Measurements from ENCODE around the gene KCNH8.
"Not testable (repeated sequence)": the region's sequence is repeated elsewhere in the genome, so short reads cannot be mapped to it uniquely, and the experiment has no call there.

KCNH8 gene

DNA sequence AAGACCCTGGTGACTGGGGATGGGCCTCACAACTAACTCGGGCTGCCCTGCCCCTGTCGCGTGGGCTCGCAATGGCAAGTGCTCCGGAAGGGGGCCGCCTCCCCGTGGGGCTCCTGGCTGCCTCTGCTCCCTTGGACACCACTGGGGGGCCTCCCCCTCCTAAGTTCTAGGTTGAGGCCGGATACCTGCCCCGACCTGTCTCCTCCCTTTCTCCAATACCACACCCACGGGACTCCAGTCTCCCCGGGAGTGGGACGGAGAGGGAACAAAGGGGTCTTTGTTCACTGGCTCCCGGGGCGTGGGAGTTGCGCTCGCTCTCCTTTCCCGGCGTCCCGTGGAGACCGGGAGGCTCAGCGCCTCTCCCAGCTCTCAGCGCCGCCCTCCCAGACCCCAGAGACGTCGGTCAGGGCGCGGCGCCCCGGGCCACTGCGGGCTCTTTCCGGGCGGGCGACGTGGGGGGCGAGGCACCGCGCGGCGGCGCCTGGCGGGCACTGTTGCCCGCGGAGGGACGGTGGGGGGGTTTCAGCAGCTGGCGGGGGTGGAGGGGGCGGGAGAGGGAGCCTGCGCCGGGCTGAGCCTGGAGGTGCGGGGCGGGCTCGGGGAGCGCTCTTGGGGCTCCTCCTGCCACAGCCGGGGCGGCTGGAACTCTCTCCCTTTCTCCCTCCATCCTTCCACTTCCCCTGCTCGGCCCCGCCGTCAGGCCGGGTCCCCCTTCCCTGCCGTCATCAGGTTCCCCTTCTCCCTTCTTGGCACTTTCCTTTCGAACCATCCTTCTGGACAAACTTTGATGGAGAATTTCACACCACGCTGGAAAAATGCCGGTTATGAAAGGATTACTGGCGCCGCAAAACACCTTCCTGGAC, at the start of gene KCNH8:
KCNH8 (plus strand) TSS at position 606 of the 863 bp plus-strand sequence; CDS start at position 816, 210 bp downstream.
- DNase-seq (ENCODE audit: low spot score): peak; percentile 74

DNA sequence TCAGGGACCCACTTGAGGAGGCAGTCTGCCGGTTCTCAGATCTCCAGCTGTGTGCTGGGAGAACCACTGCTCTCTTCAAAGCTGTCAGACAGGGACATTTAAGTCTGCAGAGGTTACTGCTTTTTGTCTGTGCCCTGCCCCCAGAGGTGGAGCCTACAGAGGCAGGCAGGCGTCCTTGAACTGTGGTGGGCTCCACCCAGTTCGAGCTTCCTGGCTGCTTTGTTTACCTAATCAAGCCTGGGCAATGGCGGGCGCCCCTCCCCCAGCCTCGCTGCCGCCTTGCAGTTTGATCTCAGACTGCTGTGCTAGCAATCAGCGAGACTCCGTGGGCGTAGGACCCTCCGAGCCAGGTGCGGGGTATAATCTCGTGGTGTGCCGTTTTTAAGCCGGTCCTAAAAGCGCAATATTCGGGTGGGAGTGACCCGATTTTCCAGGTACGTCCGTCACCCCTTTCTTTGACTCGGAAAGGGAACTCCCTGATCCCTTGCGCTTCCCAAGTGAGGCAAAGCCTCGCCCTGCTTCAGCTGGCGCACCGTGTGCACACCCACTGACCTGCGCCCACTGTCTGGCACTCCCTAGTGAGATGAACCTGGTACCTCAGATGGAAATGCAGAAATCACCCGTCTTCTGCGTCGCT, 45.5 kb upstream of the KCNH8 start:
- DNase-seq (ENCODE audit: low spot score): not testable (repeated sequence)

DNA sequence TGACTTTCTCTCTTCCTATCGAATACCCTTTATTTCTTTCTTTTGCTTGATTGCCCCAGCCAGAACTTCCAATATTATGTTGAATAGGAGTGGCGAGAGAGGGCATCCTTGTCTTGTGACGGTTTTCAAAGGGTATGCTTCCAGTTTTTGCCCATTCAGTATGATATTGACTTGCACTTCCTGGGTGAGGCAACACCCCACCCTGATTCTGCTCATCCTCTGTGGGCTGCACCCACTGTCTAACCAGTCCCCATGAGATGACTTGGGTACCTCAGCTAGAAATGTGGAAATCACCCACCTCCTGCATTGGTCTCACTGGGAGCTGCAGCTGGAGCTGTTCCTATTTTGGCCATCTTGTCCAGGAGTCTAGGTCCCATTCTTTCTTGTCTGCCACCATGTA, 44.8 kb upstream of the KCNH8 start:
- DNase-seq (ENCODE audit: low spot score): no peak

DNA sequence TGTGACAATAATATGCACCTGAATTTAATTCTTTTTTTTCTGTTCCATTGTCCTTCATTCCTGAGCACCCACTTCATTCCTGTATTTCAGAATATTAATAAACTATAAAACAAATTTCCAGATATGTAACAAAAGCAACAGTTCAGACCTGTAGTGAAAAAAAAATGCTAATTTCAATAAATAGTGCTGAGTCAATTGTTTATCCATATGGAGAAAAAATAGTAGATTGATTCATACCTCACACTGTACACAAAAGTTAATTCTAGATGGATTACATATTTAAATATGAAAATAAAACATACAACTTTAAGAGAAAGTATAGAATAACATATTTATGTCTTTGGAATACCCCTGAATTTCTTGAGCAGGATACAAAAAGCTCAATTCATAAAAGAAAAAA, 43.9 kb upstream of the KCNH8 start:
- no peak for DNase-seq (ENCODE audit: low spot score)

DNA sequence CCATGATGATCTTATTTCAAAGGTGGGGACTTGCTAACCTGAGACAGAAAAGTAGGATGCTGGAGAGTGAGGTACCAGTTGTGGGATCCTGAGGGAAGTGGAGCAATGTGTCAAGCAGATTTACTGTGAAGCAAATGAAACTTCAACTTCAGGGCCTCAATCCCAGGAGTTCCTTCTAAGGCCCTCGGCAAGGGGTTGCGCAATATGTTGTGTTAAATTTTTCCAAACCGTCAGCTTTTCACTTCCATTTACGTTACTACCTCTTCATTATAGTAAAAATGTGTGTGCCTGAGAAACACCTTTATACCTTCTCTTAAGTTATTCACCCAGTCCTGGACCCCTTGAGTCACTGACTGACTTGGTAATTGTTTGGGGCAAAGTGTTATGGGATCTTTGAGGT, 42.5 kb upstream of the KCNH8 start:
- no peak for DNase-seq (ENCODE audit: low spot score)

DNA sequence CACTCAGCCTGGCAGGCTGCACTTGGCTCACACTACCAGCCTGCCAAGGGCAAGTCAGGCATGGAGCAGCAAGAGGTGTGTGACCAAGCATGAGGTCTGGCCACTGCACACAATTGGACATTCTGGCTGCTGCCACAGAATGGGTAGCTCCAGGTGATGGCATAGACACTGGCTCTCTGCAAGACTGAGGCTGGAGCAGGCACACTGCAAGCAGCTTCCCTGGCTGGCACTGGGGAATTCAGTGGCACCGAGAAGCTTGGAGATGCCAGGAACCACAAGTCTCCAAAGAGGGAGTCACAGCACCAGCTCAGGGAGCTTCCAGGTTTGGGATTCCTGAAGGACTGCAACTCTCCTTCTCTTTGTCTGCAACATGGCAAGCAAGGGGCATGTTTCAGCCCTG, 42.0 kb upstream of the KCNH8 start:
- DNase-seq (ENCODE audit: low spot score): no peak

DNA sequence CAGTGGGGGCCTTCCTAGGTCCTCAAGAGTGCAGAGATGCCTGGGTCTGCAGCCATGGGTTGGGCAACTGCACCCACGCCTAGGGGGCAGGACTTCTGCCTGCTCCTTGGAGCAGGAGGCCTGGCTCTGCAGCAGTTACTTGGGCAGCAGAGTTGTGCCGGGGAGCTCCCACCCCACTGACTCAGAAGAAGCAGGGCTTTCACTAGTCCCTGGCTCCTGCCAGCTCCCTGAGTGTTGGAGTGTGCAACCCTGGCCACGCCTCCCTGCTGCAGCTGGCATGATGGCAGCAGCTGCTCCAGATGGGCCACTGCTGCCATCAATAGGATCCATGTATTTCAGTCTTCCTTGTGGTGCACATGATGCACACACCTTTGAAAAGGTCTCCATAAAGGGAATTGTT, 40.6 kb upstream of the KCNH8 start:
- DNase-seq (ENCODE audit: low spot score): no peak

DNA sequence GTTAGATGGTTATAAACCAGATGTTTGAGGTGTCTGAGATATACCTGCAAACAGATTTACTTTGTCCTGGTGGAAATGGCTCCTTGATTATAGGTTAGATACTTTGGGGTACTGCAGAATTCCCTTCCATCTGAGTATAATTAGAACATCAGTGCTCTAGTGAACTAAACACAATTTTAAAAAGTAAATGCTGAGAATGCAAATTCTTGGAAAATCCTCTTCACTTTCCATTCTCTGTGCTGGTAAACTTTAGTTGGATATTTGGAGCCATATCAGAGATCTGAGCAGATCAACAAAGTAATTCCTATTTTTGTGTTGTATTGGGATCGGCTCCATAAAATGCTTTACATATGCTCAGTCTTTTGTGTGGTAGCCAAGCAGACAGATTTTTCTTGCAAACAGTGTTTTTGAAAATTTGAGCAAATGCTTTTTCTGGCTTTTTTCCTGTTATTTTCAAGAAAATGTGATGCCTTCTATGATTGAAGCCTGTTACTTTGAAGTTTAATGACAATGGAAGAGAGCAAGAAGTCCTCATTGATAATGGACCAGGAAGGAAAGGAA, 37.9 kb upstream of the KCNH8 start:
- DNase-seq (ENCODE audit: low spot score): no peak

DNA sequence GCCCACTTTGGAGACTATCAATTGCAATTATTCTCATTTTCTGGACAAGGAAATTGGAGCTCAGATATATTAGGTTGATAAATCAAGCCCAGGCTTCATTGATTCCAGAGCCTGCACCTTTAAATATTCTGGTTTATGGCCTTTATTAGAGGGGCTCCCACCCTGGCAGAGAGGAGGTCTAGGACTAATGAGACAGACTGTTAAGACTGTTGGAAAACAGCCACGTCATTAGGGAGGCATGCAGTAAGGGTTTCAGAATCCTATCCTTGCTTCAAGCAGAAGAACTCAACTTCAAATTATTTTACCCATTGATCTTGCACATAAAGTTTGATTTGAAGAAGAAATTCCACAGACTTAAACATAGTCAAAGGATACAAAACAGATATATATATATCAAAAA, 33.8 kb upstream of the KCNH8 start:
- no peak for DNase-seq (ENCODE audit: low spot score)

DNA sequence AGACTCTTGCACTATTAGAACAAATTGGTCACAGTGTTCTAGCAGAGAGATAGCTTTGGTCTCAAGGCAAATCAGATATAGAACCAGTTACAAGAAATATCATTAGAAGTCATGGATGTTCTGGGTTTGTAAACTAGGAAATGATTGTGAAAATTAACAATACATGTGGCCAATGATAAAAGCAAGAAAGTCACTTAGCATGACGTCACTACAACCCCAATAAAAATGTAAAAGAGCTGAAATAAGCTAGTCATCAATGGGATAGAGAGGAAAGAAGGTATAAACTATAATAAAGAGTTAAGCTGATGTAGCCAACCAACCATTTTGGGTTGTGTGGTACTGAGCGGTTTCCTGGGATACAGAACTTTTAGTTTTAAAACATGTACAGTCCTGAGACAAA, 32.1 kb upstream of the KCNH8 start:
- no peak for DNase-seq (ENCODE audit: low spot score)

DNA sequence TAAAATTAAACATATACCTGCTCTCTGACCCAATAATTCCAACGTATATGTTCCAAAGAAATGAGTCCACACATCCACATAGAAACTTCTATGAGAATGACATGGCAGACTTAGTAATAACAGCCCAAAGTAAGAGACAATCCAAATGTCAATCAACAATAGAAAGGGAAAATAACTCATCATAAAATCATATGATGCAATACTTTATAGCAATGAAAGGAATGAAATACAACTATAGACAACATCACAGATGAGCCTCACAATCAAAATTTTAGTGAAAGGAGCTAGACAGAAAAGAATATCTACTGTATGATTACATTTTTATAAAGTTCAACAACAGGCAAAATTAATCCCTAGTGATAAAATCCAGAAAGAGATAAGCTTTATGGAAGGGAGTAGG, 23.6 kb upstream of the KCNH8 start:
- no peak for DNase-seq (ENCODE audit: low spot score)

DNA sequence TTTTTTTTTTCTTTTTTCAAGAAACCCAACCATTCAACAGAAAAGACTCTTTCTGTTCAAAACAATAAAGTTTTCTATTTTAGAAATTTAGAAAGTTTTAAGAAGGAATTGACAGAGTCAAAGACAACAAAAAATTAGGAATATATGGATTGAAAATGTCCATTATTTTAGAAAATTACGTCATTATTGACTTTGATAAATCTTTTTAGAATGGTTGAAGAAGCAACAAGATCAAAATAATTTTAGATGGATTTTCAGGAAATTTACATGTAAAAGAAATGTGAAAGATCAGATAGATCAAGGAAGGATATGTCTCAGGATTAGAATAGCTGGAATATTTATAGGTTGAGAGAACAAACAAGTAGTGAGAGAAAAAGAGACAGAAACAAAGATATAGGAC, 8.4 kb upstream of the KCNH8 start:
- no peak for DNase-seq (ENCODE audit: low spot score)

DNA sequence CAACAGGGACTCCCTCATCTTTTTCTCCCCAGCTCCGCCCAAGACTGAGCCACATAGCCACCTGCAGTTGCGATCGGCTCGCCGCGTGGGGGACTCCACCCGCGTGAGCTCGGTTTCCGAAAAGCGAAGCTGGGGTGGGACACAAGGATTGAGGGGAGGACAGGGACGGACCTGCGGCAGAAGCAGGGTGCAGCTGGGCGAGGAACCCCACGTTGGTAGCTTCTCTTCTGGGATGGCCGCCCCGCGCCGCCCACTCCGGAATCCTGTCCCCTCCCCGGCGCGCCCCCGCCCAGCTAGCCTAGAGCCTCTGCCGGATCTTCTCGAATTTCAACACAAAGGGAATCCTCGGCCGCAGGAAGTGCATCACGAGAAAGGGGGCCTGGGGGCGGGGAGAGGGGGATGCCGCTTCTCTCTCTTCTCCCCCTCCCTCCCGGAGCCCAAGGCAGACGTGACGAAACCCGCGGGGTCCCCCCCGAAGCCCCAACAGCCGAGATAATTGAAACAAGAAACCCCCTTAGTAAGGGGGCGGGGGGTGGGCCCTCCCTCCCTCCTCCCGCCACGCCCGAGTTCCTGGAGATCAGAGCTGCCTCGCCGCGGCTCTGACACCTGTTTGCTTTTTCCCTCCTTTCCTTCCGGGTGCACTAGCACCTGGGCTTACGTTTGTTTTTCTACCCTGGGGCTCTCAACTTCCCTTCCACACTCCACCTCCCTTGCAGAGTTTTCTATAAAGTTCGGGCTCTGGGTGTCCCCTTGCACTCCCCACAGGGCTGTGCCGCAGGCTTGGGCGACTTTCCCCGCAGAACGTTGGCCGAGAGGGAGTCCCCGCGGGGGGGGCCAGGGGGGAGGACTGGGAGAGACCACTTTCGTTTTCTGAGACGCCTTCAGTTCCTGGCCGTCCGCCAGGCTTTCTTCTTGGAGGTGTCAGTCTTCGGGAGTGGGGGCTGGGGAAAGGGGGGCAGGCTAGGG, 1.3 kb upstream of the KCNH8 start:
- DNase-seq (ENCODE audit: low spot score): peak; percentile 93

DNA sequence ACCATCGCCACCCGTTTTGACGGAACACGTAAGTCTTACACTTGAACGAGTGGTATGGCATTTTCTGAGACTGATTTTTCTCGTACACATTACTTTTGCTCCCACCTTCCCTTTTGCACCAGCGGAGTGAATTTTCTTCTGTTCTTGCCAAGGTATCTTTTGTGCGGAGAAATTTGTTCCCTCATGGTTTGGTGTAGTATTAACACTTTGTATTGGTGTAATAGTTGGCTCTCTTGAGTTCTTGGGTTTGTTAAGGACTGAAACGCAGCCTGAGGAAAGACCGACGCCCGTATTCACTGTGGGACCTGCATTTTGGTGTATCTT, 420 bp downstream of the KCNH8 start:
- no peak for DNase-seq (ENCODE audit: low spot score)

DNA sequence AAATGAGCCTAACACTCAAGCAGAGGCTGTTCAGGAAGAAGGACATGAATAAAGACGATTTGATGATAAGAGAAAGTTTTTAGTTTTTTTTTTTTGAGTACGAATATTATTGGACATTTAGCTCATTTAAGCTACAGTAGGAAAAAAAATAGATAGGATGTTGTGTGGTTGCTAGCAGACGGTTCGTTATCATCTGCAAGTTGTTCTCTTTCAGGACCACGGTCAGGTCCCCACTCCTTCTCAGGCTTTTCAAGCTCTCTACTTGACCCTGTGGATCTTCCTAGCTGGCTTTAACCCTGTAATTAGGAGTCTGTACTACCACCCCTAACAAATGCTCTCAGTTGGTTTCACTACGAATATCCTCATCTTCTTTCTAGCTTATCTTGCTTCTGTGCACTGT, 1.1 kb downstream of the KCNH8 start:
- peak; percentile 49 for DNase-seq (ENCODE audit: low spot score)

DNA sequence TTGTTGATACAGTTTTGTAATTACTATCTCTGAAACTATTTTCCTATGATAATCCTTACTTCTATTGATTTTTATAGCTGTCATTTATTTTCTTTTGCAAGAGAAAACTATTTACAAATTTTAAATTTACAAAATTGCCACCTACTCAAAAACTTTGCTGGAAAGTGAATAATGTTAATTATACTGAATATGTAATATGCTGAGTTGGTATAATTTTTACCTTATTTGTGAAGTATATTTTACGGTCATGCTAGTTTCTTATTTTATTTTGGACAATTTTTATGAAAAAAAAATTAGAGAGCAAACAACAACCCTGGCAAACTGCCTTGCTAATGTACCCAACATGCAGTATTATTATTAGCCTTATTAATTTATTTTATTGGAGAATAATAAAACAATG, 2.9 kb downstream of the KCNH8 start:
- no peak for DNase-seq (ENCODE audit: low spot score)

DNA sequence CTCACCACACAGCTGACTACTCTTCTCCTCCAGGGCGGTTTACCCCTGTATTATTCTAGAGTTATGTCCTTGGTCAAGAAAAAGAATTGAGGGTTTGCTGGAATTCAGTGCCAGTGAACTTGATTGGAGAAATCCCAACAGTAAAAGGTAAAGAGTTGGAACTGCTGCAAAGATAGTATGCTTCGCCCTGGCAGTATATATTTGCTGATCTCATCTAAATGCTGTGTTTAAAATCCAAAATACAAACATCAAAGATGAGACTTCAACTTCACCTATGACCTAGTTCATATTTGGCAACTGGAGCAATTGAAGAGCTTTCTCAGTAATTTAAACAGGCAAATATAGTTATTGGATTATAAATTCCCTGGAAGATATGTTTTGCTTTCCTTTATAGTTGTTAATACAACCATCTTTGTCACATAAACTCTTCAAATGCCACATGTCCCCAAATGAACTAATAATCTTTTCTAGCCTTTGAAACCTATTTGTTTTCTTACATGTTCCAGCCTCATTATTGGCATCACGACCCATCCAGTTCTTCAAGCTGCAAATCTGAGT, 6.5 kb downstream of the KCNH8 start:
- no peak for DNase-seq (ENCODE audit: low spot score)

DNA sequence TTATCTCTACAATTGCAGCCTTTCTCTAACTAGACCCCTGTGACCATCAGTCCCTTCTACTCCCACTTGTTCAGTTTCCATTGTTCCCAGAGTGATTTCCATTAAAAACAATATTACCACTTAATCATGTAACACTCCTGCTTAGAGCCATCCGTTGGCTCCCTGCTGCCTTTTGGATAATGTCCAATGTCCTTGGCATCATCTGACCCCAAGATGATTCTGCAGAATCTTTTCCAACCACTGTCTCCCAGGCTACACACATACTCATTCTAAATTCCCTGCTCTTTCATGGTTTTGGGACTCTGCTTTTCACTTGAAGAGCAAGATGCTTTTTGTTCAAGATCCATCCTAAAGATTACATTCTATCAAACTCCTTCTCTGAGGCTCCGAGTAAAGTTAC, 7.1 kb downstream of the KCNH8 start:
- DNase-seq (ENCODE audit: low spot score): no peak

DNA sequence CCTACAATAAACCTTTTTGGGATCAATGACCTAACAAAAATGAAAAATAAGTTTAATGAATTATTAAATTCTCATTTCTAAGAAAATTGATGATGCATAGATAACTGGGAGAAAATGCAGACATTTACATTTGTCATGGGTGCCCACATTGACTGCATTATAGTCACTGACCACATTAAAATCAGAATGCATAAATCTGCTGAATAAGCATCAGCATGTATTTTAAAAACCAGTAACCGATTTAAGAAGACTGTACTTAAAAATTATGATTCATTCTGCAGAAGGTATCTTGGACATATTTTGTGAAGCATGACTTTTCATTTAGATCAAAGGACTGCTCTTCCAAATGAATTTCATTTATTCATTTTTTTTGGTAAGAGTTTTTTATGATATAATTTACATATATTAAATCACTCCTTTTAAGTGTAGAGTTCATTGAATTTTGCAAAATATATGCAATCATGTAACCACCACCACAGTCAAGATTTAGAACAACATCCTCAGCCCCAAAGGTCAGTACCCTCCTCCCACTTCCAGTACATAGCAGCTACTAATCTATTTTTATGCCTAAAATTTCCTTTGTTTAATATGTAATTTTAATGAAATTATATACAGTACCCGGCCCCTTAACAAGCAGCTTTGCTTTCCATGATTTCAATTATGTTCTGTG, 11.8 kb downstream of the KCNH8 start:
- no peak for DNase-seq (ENCODE audit: low spot score)

DNA sequence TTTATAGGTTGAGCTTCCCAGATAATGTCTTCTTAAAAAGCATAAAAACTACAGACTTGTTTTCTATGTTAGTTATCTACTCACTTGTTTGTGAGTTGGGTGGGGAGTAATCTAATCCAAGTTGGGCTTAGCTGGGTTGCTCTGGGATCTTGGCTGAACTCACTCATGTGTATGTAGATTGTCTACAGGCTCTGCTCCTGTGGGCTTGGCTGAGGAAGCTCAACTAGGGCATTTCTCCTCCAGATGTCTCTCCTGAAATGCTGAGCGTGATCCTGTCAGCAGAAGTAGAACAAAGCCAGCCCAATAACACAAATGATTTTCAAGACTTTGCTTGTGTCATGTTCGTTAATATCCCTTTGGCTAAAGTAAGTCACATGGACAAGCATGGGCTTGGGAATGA, 17.3 kb downstream of the KCNH8 start:
- DNase-seq (ENCODE audit: low spot score): no peak

DNA sequence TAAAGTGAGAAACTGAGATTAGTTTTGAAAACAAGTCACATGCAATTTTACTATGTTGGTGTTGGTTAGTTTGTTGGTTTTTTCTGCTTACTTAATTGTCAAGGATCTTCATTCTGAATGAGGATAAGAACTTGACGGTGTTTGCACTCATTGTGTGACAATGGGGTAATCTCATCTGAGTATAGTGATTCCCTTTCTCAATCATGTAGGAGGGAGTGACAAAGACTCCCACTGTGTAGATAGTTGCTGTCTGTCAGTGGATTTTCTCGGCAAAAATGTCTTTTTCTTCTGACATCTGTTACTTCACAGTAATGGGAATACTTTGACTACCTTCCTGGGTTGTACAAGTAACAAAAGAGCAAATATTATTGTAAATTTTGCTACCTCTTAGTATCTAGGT, 23.5 kb downstream of the KCNH8 start:
- no peak for DNase-seq (ENCODE audit: low spot score)

DNA sequence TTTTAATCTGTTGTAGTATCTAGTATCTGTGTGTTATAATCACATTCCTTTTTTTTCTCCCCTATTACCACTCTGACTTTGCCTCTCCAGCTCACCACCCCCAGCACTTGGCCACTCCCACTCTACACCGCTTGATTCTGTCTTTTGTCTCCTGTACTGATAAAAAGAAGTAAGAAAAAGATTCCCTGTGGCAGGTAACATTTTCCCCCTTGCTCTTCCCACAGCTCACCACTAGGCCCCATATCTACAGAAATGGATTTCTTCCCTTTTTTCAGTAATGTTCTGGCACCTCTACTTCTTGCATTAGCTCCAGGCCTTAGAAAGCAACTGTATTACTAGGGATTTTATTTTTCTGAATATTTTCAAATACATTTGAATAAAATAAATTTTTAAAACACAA, 25.6 kb downstream of the KCNH8 start:
- no peak for DNase-seq (ENCODE audit: low spot score)
